NCI-H2227 (cell line): ENCODE results near the gene RALGPS2.
"Not testable (repeated sequence)": the region's sequence is repeated elsewhere in the genome, so short reads cannot be mapped to it uniquely, and the experiment has no call there.

Source experiments
- DNase-seq: peaks from one replicate; lab custom pipeline; 2025; ENCODE audit not compliant: unreplicated experiment; lab: John Stamatoyannopoulos, UW

Gene RALGPS2

DNA sequence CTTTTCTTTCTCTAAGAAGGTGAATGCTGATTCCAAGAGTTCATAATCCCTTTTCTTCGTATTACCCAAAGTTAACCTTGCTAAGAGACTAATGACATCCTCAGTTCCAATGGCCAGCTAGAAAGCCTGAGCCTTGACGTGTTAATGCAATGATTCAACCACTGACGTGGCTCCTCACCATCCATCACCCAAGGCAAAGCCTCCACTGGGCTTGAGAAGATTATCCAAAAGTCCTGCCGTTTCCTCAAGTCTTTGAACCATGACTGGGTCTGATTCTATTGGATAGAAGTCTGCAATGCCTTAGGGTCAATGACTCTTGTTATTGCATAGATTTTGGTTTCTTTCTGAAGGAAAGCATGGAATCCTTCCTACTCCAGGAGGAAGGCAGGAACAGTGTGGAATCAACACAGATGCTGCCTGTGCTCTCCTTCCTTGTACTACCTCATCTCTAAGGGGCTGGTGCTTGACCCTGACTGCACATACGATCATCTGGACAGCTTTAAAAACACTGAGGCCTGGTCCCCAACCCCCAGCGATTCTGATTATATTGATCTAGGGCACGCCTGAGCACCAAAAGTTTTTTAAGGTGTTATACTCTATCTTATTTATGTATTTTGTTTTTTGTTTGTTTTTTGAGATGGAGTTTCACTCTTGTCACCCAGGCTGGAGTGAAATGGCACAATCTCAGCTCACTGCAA lies 215.2 kb downstream of the RALGPS2 start:
- no peak for DNase-seq

DNA sequence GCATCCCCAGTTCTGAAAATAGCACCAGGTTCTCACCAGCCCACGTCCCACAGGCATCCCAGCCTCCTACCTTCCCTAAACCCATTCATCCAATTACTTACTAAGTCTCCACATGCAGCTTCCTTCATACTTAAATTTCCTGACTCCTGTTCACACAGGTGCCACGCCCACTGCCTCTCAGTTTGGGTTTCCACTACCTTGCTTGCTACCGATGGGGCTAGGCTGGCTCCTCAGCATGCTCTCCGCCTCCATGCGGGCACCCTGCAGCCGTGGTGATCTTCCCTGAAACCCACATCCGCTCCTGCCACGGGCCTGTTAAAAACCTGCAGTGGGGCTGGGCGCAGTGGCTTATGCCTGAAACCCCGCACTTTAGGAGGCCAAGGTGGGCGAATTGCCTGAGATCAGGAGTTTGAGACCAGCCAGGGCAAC lies 216.2 kb downstream of the RALGPS2 start:
- DNase-seq, result no peak

GRCh38 chr1:178941849-178942248 lies 216.8 kb downstream of the RALGPS2 start:
- no peak for DNase-seq

DNA sequence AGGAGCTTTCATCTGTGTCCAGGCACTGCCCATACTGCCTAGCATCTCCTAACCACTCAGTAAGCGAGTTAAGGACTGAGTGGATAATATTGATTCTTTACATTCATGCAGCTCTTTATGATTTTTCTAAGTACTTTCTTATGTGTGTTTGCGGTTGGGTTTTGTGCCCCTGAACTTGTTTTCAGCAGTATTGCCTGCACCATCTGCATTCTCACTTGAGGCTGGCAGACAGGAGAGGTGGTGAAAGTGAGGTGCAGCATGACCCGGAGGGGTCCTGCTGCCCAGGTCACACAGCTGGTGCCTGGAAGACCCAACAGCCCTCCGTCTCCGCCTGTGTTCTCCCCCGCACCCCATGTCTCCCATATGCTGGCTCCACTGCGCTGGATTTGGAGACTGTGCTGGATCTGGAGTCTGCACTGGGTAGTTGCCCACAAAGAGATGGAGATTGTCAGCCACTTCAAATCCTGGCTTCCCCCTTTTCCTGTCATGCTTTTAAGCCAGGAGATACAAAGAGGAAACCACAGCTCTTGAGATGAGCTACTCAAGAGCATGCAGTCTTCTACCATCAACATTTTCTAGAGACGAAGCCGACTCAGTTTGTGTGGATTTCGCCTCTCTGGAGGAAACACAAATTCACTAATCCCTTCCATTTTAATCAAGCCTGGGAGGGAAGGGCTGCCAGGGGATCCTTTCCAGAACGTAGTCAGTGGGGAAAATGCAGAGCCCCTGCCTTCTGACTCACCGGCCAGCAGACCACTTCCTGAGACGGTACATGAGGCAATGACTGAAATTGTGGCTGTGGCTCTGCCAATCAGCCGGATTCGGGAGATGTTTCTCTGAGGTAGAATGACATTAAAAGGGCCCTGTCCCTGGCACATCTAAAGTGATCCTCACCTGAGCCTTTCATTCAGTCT lies 217.5 kb downstream of the RALGPS2 start:
- DNase-seq, result no peak

- no peak for DNase-seq
Observed at GRCh38 chr1:178944729-178945128, 219.7 kb downstream of the RALGPS2 start.

- no peak for DNase-seq
Observed at GRCh38 chr1:178945763-178946266, 220.8 kb downstream of the RALGPS2 start.

GRCh38 chr1:178946416-178946815 lies 221.4 kb downstream of the RALGPS2 start:
- DNase-seq, result no peak

DNA sequence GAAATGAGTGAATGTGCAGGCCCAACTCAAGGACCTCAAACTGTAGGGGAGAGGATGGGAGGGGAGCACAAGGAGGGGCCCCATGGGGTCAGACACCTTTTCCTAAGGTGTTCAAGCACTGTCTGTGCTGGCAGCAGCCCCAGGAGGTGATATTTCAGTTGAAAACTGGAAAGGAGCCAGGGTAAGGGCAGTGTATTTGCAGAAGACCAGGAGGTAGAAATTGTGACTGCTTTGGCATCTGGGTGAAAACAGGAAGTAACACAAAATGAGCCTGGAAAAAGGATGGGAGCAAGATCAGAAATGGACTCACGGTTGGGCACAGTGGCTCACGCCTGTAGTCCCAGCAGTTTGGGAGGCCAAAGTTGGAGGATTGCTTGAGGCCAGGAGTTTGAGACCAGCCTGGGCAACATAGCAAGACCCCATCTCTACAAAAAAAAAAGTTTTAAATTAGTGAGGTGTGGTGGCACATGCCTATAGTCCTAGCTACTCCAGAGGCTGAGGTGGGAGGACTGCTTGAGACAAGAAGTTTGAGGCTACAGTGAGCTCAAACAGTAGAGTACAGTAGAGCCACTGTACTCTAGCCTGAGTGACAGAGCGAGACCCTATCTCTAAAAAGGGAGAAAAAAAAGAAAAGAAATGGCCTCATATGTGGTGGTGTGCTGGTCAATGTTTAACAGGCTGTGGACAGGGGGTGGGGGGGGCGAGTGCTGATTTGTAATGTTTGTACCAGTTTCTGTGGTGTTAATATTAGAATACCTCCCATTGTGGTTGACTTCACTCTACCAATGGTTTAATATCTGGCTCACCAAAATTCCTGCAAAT lies 222.0 kb downstream of the RALGPS2 start:
- DNase-seq, result no peak

GRCh38 chr1:178947677-178947981 lies 222.6 kb downstream of the RALGPS2 start:
- DNase-seq, result no peak

DNA sequence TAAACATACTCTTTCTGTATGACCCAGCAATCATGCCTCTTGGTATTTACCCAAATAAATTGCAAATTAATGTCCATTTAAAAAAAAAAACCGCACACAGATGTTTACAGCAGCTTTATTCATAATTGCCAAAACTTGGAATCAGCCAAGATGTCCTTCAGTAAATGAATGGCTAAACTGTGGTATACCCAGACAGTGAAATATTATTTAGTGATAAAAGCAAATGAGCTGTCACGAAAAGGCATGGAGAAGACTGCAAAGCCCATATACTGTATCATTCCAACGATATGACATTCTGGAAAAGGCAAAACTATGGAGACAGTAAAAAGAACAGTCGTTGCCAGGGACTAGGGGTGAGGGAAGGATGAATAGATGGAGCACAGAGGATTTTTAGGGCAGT lies 223.6 kb downstream of the RALGPS2 start:
- no peak for DNase-seq

DNA sequence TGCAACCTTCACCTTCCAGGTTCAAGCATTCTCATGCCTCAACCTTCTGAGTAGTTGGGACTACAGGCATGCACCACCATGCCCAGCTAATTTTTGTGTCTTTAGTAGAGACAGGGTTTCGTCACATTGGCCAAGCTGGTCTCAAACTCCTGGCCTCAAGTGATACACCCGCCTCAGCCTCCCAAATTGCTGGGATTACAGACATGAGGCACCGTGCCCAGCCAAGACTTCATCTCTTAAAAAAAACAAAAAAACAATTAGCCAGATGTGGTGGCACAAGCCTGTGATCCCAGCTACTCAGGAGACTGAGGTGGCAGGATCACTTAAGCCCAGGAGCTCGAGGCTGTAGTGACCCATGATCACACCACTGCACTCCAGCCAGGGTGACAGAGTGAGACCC lies 224.8 kb downstream of the RALGPS2 start:
- not testable (repeated sequence) for DNase-seq

DNA sequence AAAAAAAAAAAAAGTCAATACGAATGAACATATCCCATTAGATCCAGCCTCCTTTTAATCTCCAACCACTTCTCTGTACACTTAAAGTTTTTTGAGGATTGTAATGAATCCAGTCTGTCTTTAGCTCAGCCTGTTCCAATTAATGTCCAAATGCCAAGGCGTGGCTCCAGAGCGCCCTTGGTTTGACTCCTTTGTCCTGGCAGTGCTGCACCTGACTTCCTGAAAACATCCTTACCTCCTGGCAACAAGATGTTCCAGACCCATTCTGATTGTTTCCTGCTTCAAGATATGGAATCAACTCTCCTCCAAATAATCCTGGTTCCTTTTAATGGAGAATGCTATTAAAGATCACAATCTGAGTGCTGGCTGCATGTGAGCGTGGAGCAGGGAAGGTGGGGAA lies 226.6 kb downstream of the RALGPS2 start:
- DNase-seq, result no peak

DNA sequence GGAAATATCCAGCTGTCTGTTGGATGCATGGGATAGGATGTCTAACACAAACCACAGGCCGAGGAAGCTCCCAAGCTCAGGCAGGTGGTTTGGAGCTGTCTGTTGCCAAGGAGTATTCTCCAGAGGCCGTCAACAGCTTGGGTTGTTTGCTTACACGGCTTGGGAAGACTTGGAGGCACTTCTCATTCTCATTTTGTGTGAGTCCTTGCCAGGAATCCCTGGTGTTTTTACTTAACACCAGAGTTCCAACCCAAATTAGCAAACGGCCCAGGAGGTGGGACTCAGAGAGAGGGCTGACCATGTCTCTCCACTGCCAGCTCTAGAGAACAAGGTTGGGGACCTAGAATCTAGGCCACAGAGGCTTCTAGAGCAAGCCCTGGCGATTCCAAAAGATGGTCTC lies 228.0 kb downstream of the RALGPS2 start:
- DNase-seq, result no peak

DNA sequence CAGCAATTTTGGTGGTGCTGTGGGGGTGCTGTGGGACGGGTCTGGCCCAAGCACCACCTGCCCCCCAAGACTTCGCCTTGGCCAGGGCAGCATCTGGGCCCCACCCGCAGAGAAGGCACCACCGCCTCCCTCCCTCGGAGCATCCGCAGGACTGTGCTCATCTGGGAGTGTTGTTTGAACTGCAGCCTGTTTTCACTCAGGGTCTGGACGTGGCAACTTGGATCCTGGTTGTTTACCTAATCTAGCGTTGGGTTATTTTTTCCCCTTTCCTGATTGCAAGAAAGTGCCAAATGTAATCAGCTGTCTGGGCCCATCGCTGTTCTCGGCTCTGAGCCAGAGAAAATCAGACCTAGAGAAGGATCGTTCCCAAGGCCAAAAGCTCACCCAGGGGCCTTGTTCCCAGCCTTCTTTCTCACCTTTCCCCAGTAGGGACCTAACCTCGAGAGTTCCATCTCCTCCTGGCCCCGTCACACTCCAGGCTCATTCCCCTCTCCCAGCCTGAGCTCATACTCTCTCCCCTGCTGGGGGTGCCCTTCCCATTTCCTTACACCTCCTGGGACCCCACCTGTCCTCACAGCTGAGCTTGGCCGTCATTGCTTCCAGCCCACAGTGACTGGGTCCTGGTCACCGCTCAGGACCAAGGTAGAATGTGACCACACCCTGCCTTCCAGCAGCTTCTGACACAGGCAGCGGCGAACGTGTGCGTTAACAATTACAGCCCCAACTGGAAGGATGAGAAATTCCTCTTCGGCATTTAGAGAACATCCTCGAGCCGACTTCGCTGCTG lies 228.7 kb downstream of the RALGPS2 start:
- no peak for DNase-seq

DNA sequence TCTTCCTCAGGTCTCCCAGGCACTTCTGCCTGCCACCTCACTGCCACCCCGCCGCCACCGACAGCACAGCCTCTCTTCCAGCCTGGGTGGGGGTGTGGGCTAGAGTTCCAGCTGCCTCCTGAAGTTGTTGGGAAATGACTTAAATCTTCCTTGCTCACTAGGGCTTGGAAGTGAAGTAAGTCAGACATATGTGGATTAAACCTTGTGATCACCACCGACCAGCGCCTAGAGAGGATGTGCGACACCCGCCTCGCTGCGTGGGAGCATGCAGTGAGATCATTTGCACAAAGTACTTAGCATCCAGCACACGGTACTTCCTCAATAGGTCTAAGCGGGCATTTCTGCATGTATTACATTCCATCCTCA lies 229.3 kb downstream of the RALGPS2 start:
- no peak for DNase-seq

GRCh38 chr1:178954937-178955336 lies 229.9 kb downstream of the RALGPS2 start:
- no peak for DNase-seq

DNA sequence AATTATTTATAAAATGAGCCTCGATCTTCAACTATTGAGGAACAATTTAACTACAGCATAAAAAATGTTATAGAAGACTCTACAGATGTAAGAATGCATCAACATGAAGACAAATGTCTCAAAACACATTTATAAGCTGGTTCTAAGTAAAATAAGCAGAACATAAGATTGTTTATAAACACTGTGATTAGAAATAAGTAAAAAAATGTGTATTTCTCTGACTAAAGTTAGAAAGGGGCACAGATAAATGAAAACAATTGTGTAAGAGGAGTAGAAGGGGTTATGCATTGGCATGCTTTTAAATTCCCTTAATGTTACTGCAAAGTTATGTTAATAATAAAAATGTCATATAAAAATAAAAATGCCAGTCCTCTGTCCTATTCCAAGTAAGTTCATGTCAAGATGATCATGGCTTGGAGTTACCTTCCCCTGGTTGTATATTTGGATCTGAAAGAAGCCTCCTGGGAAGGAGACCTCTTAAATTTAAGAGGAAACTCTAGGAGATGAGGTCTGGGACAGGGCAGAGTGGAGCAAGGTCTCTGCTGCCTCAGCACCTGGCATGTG lies 230.4 kb downstream of the RALGPS2 start:
- DNase-seq, result no peak

- DNase-seq, result no peak
Observed at GRCh38 chr1:178958491-178958890, 233.4 kb downstream of the RALGPS2 start.

DNA sequence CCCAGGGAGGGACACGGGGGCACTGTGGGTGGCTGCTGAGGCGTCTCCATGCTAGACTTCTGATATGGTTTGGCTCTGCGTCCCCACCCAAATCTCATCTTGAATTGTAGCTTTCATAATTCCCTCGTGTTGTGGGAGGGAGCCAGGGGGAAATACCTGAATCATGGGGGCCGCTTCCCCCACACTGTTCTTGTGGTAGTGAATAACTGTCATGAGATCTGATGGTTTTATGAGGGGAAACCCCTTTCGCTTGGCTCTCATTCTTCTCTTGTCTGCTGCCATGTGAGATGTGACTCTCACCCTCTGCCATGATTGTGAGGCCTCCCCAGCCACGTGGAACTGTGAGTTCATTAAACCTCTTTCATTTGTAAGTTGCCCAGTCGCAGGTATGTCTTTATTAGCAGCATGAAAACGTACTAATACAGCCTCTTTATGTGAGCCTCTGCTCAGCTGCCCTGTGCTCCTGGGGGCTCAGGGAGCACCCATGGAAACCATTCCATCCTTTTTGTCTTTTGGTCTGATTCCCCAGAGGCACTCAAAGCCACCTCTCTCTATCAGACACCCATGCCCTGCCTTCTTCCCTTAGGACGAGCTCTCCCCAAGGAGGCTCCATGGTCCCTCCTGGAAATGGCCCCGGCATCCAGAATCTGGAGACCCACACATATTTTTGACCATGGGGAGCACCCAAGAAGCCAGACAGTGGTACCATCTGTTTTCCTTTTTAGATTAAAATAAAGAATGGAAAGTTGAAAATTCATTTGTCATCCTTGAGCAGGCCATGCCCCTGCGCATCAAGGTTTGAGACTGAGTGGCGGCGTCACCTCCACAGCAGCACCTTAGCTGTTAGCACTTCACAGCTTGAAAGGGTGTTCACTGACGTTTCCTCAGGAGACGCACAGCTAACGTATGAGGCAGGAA lies 234.8 kb downstream of the RALGPS2 start:
- DNase-seq, result no peak
